Stimulated activated CD8-positive, alpha-beta memory T cell treated with anti-CD3 and anti-CD28 coated beads, Interleukin-12 subunit alpha, Interleukin-12 subunit beta, amount 100 ng/mL, for 4 hours (primary cell): Measurements from ENCODE around the gene ZC2HC1B.

Experiments used
- DNase-seq: peaks from one replicate; pipeline ENCODE4 v3.0.0-alpha.2; 2020; ENCODE audit warnings: low read depth

The ZC2HC1B gene

GRCh38 chr6:143934867-143935266, 70.6 kb downstream of the ZC2HC1B start:
- no peak for DNase-seq

- no peak for DNase-seq
Measured at GRCh38 chr6:143936347-143936746, 72.1 kb downstream of the ZC2HC1B start.

GRCh38 chr6:143936778-143937667, 72.7 kb downstream of the ZC2HC1B start:
- DNase-seq, result no peak

GRCh38 chr6:143937668-143937970, 73.3 kb downstream of the ZC2HC1B start:
- no peak for DNase-seq

- no peak for DNase-seq
Measured at GRCh38 chr6:143939364-143939763, 75.1 kb downstream of the ZC2HC1B start.

GRCh38 chr6:143940011-143940597, 75.8 kb downstream of the ZC2HC1B start:
- DNase-seq, result no peak

- peak; percentile 21 for DNase-seq
Measured at GRCh38 chr6:143941852-143942627, 77.8 kb downstream of the ZC2HC1B start.

- no peak for DNase-seq
Measured at GRCh38 chr6:143948208-143948607, 83.9 kb downstream of the ZC2HC1B start.

GRCh38 chr6:143949535-143949934, 85.3 kb downstream of the ZC2HC1B start:
- no peak for DNase-seq

GRCh38 chr6:143949962-143950361, 85.7 kb downstream of the ZC2HC1B start:
- no peak for DNase-seq

GRCh38 chr6:143950875-143951274, 86.6 kb downstream of the ZC2HC1B start:
- no peak for DNase-seq

GRCh38 chr6:143952060-143952778, 87.9 kb downstream of the ZC2HC1B start:
- DNase-seq, result no peak

- no peak for DNase-seq
Measured at GRCh38 chr6:143952947-143953701, 88.8 kb downstream of the ZC2HC1B start.

GRCh38 chr6:143953922-143954321, 89.6 kb downstream of the ZC2HC1B start:
- DNase-seq, result no peak

- DNase-seq, result no peak
Measured at GRCh38 chr6:143955971-143956370, 91.7 kb downstream of the ZC2HC1B start.

GRCh38 chr6:143957679-143958274, 93.5 kb downstream of the ZC2HC1B start:
- DNase-seq, result no peak

- no peak for DNase-seq
Measured at GRCh38 chr6:143958839-143959399, 94.6 kb downstream of the ZC2HC1B start.

- no peak for DNase-seq
Measured at GRCh38 chr6:143959927-143960326, 95.7 kb downstream of the ZC2HC1B start.

- DNase-seq, result no peak
Measured at GRCh38 chr6:143961066-143961465, 96.8 kb downstream of the ZC2HC1B start.
